22Rv1 (cell line): ENCODE measurements around the gene CERK.

Source experiments
- CTCF ChIP-seq: fragments of 450-650 bp; IDR thresholded peaks from 2 replicates; pipeline ENCODE4 v1.5.1; 2017; ENCODE audit warnings: mild to moderate bottlenecking
- ZFX ChIP-seq: fragments of 450-650 bp; IDR thresholded peaks from 2 replicates; pipeline ENCODE4 v1.6.1; 2017; ENCODE audit warnings: antibody characterized with exemption, borderline replicate concordance

GRCh38 chr22:46701262-46701661 is 36.8 kb downstream of the CERK start:
- no peak for TF ChIP-seq CTCF
- no peak for TF ChIP-seq ZFX
